Measurements from ENCODE around the gene KCNAB1.

GRCh38 chr3:156373095-156373494 lies 252.7 kb downstream of the KCNAB1 start:
- TF ChIP-seq CTCF (conservative IDR thresholded peaks at IDR 0.05; ENCODE audit: low read depth, low read length) = no peak
- TF ChIP-seq EZH2 (IDR thresholded peaks at IDR 0.05; ENCODE audit: low read length, unreplicated experiment) = no peak
- TF ChIP-seq EZH2phosphoT487 (IDR thresholded peaks at IDR 0.05; ENCODE audit: borderline replicate concordance, low read length) = no peak

All from PC-3 (cell line).